ENCODE measurements around the gene CTNNA3.

CTNNA3 gene

GRCh38 chr10:66242885-66243284 lies 1453.1 kb downstream of the CTNNA3 start:
- DNase-seq: no peak

- DNase-seq: no peak
These were observed 1456.9 kb downstream of the CTNNA3 start for GRCh38 chr10:66239062-66239461.

GRCh38 chr10:66238343-66238742 lies 1457.7 kb downstream of the CTNNA3 start:
- DNase-seq: no peak

GRCh38 chr10:66234872-66235271 lies 1461.1 kb downstream of the CTNNA3 start:
- no peak for DNase-seq

- no peak for DNase-seq
These were observed 1467.1 kb downstream of the CTNNA3 start for GRCh38 chr10:66228887-66229286.

GRCh38 chr10:66223656-66224055 lies 1472.3 kb downstream of the CTNNA3 start:
- no peak for DNase-seq

GRCh38 chr10:66222462-66223046 lies 1473.4 kb downstream of the CTNNA3 start:
- no peak for DNase-seq

- DNase-seq: no peak
These were observed 1476.9 kb downstream of the CTNNA3 start for GRCh38 chr10:66218981-66219587.

GRCh38 chr10:66218289-66218688 lies 1477.7 kb downstream of the CTNNA3 start:
- no peak for DNase-seq

GRCh38 chr10:66215920-66216319 lies 1480.1 kb downstream of the CTNNA3 start:
- DNase-seq: no peak

- DNase-seq: no peak
These were observed 1481.1 kb downstream of the CTNNA3 start for GRCh38 chr10:66214721-66215404.

GRCh38 chr10:66209025-66209424 lies 1487.0 kb downstream of the CTNNA3 start:
- no peak for DNase-seq

- no peak for DNase-seq
These were observed 1491.2 kb downstream of the CTNNA3 start for GRCh38 chr10:66204838-66205237.

GRCh38 chr10:66202101-66202500 lies 1493.9 kb downstream of the CTNNA3 start:
- DNase-seq: no peak

GRCh38 chr10:66192162-66192831 lies 1503.7 kb downstream of the CTNNA3 start:
- no peak for DNase-seq

- no peak for DNase-seq
These were observed 1505.6 kb downstream of the CTNNA3 start for GRCh38 chr10:66190413-66190812.

GRCh38 chr10:66189271-66189670 lies 1506.7 kb downstream of the CTNNA3 start:
- no peak for DNase-seq

GRCh38 chr10:66187053-66187733 lies 1508.8 kb downstream of the CTNNA3 start:
- DNase-seq: no peak

GRCh38 chr10:66183028-66183427 lies 1513.0 kb downstream of the CTNNA3 start:
- no peak for DNase-seq

- DNase-seq: peak; percentile 19
These were observed 1515.2 kb downstream of the CTNNA3 start for GRCh38 chr10:66180581-66181318.

- no peak for DNase-seq
These were observed 1516.0 kb downstream of the CTNNA3 start for GRCh38 chr10:66180021-66180420.

- DNase-seq: no peak
These were observed 1519.2 kb downstream of the CTNNA3 start for GRCh38 chr10:66176772-66177171.

- no peak for DNase-seq
These were observed 1528.2 kb downstream of the CTNNA3 start for GRCh38 chr10:66167816-66168215.
